Measurements from ENCODE around the gene ZBTB34.

ZBTB34 gene

GRCh38 chr9:126874546-126875314 is 14.3 kb downstream of the ZBTB34 start:
- H3K27ac ChIP-seq (ENCODE audit: low read depth, low read length) = no peak overlapping the region
- no peaks in the 10 kb centered on the region for H3K79me2 ChIP-seq (ENCODE audit: insufficient read depth, low read length)
- H2AFZ ChIP-seq (ENCODE audit: low read depth, low read length, severe bottlenecking) = no peak overlapping the region
- H3F3A ChIP-seq (ENCODE audit: insufficient read depth) = peaks cover 11% of the 10 kb centered on the region; the same call in 1 of the 2 replicates
- H3K9me2 ChIP-seq (replicated peaks; ENCODE audit: insufficient read depth, low read length) = no peaks in the 10 kb centered on the region
- H3K9ac ChIP-seq (ENCODE audit: low read length) = no peak overlapping the region
- no peak overlapping the region for H3K4me2 ChIP-seq (ENCODE audit: low read depth, low read length, poor library complexity, severe bottlenecking)
- H3K9me3 ChIP-seq (ENCODE audit: insufficient read depth, low read length) = no peaks in the 10 kb centered on the region
- H3K36me3 ChIP-seq (ENCODE audit: low read length) = no peaks in the 10 kb centered on the region
- no peaks in the 10 kb centered on the region for H4K20me1 ChIP-seq (ENCODE audit: low read depth, low read length)
- H3K27me3 ChIP-seq (ENCODE audit: low read length) = no peaks in the 10 kb centered on the region
- no peak for TF ChIP-seq EZH2phosphoT487 (conservative IDR thresholded peaks at IDR 0.05; ENCODE audit: low read length)
- TF ChIP-seq, protein P1, sequence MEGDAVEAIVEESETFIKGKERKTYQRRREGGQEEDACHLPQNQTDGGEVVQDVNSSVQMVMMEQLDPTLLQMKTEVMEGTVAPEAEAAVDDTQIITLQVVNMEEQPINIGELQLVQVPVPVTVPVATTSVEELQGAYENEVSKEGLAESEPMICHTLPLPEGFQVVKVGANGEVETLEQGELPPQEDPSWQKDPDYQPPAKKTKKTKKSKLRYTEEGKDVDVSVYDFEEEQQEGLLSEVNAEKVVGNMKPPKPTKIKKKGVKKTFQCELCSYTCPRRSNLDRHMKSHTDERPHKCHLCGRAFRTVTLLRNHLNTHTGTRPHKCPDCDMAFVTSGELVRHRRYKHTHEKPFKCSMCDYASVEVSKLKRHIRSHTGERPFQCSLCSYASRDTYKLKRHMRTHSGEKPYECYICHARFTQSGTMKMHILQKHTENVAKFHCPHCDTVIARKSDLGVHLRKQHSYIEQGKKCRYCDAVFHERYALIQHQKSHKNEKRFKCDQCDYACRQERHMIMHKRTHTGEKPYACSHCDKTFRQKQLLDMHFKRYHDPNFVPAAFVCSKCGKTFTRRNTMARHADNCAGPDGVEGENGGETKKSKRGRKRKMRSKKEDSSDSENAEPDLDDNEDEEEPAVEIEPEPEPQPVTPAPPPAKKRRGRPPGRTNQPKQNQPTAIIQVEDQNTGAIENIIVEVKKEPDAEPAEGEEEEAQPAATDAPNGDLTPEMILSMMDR (IDR thresholded peaks at IDR 0.05; ENCODE audit: insufficient read depth, low read length, poor library complexity, severe bottlenecking) = no peak
- no peak overlapping the region for H3K4me3 ChIP-seq (ENCODE audit: insufficient read depth, low read length, poor library complexity, severe bottlenecking)

GRCh38 chr9:126875756-126876510 is 15.5 kb downstream of the ZBTB34 start:
- no peak overlapping the region for H3K27ac ChIP-seq (ENCODE audit: low read depth, low read length)
- H4K20me1 ChIP-seq (ENCODE audit: low read depth, low read length) = no peaks in the 10 kb centered on the region
- H3K4me2 ChIP-seq (ENCODE audit: low read depth, low read length, poor library complexity, severe bottlenecking) = no peak overlapping the region
- H3K9ac ChIP-seq (ENCODE audit: low read length) = no peak overlapping the region
- no peak overlapping the region for H3K4me3 ChIP-seq (ENCODE audit: insufficient read depth, low read length, poor library complexity, severe bottlenecking)
- no peak overlapping the region for H2AFZ ChIP-seq (ENCODE audit: low read depth, low read length, severe bottlenecking)
- TF ChIP-seq EZH2phosphoT487 (conservative IDR thresholded peaks at IDR 0.05; ENCODE audit: low read length) = no peak
- no peaks in the 10 kb centered on the region for H3K79me2 ChIP-seq (ENCODE audit: insufficient read depth, low read length)
- H3K36me3 ChIP-seq (ENCODE audit: low read length) = no peaks in the 10 kb centered on the region
- no peaks in the 10 kb centered on the region for H3K9me2 ChIP-seq (replicated peaks; ENCODE audit: insufficient read depth, low read length)
- H3K9me3 ChIP-seq (ENCODE audit: insufficient read depth, low read length) = no peaks in the 10 kb centered on the region
- peaks cover 11% of the 10 kb centered on the region; the same call in 1 of the 2 replicates for H3F3A ChIP-seq (ENCODE audit: insufficient read depth)
- no peaks in the 10 kb centered on the region for H3K27me3 ChIP-seq (ENCODE audit: low read length)

DNA sequence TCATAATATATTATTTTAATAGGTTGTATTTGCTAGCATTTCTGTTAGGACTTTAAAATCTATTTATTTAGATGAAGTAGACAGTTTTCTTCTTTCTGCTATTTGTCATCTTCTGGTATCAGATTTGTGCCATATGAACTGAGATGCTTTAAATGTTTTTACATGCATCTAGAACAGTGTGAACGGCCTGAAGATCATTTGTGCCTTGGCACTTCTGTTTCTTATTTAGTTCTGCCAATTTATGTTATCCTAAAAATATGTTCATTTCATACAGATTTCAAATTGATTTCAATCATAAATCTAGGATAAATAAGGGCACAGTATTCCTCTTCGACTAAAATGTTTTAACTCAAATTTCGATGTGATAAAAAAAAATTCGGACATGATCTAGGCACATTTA is 16.1 kb downstream of the ZBTB34 start:
- peaks cover 11% of the 10 kb centered on the region; the same call in 1 of the 2 replicates for H3F3A ChIP-seq (ENCODE audit: insufficient read depth)
- no peaks in the 10 kb centered on the region for H3K79me2 ChIP-seq (ENCODE audit: insufficient read depth, low read length)
- H2AFZ ChIP-seq (ENCODE audit: low read depth, low read length, severe bottlenecking) = no peak overlapping the region

More for the DNA sequence above, 16.1 kb downstream of the ZBTB34 start:
- Histone ChIP-seq H3K4me2 (ENCODE audit: low read depth, low read length, poor library complexity, severe bottlenecking) (no peak overlapping the region), H3K9me2 (replicated peaks; ENCODE audit: insufficient read depth, low read length) (no peaks in the 10 kb centered on the region), H3K27me3 (ENCODE audit: low read length) (no peaks in the 10 kb centered on the region), H3K9me3 (ENCODE audit: insufficient read depth, low read length) (no peaks in the 10 kb centered on the region), H3K4me3 (ENCODE audit: insufficient read depth, low read length, poor library complexity, severe bottlenecking) (no peak overlapping the region), H4K20me1 (ENCODE audit: low read depth, low read length) (no peaks in the 10 kb centered on the region), H3K27ac (ENCODE audit: low read depth, low read length) (no peak overlapping the region), H3K9ac (ENCODE audit: low read length) (no peak overlapping the region), H3K36me3 (ENCODE audit: low read length) (no peaks in the 10 kb centered on the region)
- no peak for TF ChIP-seq EZH2phosphoT487 (conservative IDR thresholded peaks at IDR 0.05; ENCODE audit: low read length)
- TF ChIP-seq, protein P1 (IDR thresholded peaks at IDR 0.05; ENCODE audit: insufficient read depth, low read length, poor library complexity, severe bottlenecking) = no peak
